SH-SY5Y (cell line): ENCODE measurements around the gene CKAP5.

Source experiments
- GATA2 ChIP-seq: IDR thresholded peaks from 2 replicates; pipeline ENCODE4 v1.6.1; 2011; ENCODE audit warnings: mild to moderate bottlenecking, low read depth, low read length
- GATA3 ChIP-seq: IDR thresholded peaks from 2 replicates; pipeline ENCODE4 v1.6.1; 2011; ENCODE audit warnings: low read depth, mild to moderate bottlenecking, low read length, moderate library complexity

DNA sequence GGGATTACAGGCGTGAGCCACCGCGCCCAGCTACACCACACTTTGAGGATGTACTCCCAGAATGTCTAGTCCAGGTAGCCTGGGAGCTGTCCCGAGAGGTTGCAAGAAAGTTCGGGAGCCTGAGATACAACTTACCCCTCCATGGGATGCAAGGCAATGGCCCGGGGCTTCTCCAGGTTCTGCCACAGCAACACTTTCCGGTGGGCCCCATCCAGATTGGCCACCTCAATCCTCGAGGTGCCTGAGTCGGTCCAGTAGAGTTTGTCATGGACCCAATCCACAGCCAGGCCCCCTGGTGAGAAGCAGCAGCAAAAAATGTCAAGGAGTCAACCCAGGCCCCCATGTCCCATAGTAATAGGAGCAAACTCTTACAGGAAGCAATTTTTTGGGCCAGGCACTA lies 46.8 kb upstream of the CKAP5 start:
- no peak for TF ChIP-seq GATA2
- TF ChIP-seq GATA3, result no peak
